ENCODE measurements around the gene KLK15.

DNA sequence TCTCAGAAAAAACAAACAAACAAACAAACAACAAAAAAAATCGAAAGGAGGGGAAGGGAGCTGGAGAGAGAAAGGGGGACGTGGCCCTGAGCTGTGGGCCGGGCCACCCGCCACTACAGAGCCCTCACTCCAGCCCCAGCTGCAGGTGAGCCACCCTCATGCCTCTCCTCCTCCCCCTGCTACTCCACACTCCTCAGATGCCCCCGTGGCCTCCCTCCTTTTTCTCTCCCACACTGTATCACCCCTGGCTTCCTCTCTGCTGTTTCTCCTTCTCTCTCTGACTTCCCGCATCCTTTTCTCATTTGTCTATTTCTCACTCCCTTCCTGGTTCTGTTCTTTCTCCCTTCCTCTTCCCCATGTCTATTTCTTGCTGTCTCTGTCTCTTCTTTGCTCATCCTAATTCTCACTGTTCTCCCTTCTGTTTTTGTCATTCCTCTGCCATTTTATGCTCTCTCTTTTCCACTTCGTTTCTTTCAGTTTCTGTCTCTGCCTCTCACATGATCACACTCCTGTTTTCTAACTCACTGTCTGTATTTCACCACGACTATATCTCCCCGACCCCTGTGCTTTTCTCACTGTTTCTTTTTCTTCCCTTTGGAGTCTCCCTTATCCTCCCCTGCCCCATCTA, 42.5 kb upstream of the KLK15 start:
- TF ChIP-seq POLR2AphosphoS5 (IDR thresholded peaks at IDR 0.05) = no peak
- TF ChIP-seq EZH2 (IDR thresholded peaks at IDR 0.05; ENCODE audit: borderline replicate concordance, insufficient read depth, low read length, poor library complexity, severe bottlenecking) = no peak
- no peak for TF ChIP-seq CTCF (IDR thresholded peaks at IDR 0.05; ENCODE audit: poor library complexity, severe bottlenecking)
- no peak for TF ChIP-seq MXI1 (conservative IDR thresholded peaks at IDR 0.05; ENCODE audit: poor library complexity, severe bottlenecking)
- no peak for TF ChIP-seq EP300 (conservative IDR thresholded peaks at IDR 0.05; ENCODE audit: poor library complexity, severe bottlenecking)
- TF ChIP-seq, protein P1, sequence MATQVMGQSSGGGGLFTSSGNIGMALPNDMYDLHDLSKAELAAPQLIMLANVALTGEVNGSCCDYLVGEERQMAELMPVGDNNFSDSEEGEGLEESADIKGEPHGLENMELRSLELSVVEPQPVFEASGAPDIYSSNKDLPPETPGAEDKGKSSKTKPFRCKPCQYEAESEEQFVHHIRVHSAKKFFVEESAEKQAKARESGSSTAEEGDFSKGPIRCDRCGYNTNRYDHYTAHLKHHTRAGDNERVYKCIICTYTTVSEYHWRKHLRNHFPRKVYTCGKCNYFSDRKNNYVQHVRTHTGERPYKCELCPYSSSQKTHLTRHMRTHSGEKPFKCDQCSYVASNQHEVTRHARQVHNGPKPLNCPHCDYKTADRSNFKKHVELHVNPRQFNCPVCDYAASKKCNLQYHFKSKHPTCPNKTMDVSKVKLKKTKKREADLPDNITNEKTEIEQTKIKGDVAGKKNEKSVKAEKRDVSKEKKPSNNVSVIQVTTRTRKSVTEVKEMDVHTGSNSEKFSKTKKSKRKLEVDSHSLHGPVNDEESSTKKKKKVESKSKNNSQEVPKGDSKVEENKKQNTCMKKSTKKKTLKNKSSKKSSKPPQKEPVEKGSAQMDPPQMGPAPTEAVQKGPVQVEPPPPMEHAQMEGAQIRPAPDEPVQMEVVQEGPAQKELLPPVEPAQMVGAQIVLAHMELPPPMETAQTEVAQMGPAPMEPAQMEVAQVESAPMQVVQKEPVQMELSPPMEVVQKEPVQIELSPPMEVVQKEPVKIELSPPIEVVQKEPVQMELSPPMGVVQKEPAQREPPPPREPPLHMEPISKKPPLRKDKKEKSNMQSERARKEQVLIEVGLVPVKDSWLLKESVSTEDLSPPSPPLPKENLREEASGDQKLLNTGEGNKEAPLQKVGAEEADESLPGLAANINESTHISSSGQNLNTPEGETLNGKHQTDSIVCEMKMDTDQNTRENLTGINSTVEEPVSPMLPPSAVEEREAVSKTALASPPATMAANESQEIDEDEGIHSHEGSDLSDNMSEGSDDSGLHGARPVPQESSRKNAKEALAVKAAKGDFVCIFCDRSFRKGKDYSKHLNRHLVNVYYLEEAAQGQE (IDR thresholded peaks at IDR 0.05; ENCODE audit: borderline replicate concordance) = no peak
- TF ChIP-seq RAD21 (conservative IDR thresholded peaks at IDR 0.05) = no peak
- TF ChIP-seq TAF1 (IDR thresholded peaks at IDR 0.05; ENCODE audit: low read depth) = no peak

Data from neural cell (in vitro differentiated cells).